H1 (cell line): ENCODE data around the gene BOK. TPM values are rescaled to one million over a fixed set of nuclear protein-coding genes. Genes with fewer than 3 reads are reported as not detected.

Experiments used
- CTCF ChIA-PET: fragments of 300-600 bp; sonication (Branson Sonifier 250); formaldehyde crosslinking; loops from one replicate; lab custom pipeline; 2021; ENCODE audit not compliant: partially characterized antibody; lab: Charles Lee
- POLR2A ChIA-PET: fragments of 300-600 bp; sonication (Branson Sonifier 250); formaldehyde crosslinking; loops from one replicate; lab custom pipeline; 2021; ENCODE audit warnings: inconsistent platforms; ENCODE audit not compliant: partially characterized antibody; lab: Charles Lee
- DNase-seq, 2 experiments: peaks; one replicate each; pipeline versions ENCODE4 v3.0.0 to v3.0.0-alpha.2; 2010 to 2022; ENCODE audit warnings: low spot score in 2 of 2, low read depth in 1 of 2, mixed read lengths in 1 of 2
- FAIRE-seq: peaks from 2 replicates; lab custom pipeline; 2011; peaks lifted over from hg19 to GRCh38; lab: Jason Lieb, UNC
- H2AFZ ChIP-seq: 2 replicates; pipeline ENCODE4 v1.8.1; 2012; ENCODE audit warnings: low read length, inconsistent platforms
- H2AK5ac ChIP-seq: 2 replicates; pipeline ENCODE4 v1.6.1; 2013; ENCODE audit warnings: low read depth, low read length
- H2BK120ac ChIP-seq: replicated peaks from 2 replicates; pipeline ENCODE3; 2013; ENCODE audit warnings: low read depth, low read length, inconsistent platforms
- H2BK12ac ChIP-seq: 2 replicates; pipeline ENCODE4 v1.6.1; 2013; ENCODE audit warnings: low read depth, low read length
- H2BK15ac ChIP-seq: 2 replicates; pipeline ENCODE4 v1.6.1; 2013; ENCODE audit warnings: low read length
- H2BK20ac ChIP-seq: 2 replicates; pipeline ENCODE4 v1.6.1; 2013; ENCODE audit warnings: low read length
- H2BK5ac ChIP-seq: 2 replicates; pipeline ENCODE4 v1.6.1; 2013; ENCODE audit warnings: low read depth, low read length
- H3K14ac ChIP-seq: 2 replicates; pipeline ENCODE4 v1.6.1; 2013; ENCODE audit warnings: inconsistent platforms; ENCODE audit not compliant: insufficient read length
- H3K18ac ChIP-seq: 2 replicates; pipeline ENCODE4 v1.6.1; 2013; ENCODE audit warnings: low read length; ENCODE audit errors: extremely low read depth
- H3K23ac ChIP-seq: 2 replicates; pipeline ENCODE4 v1.6.1; 2013; ENCODE audit warnings: inconsistent platforms; ENCODE audit not compliant: insufficient read length
- H3K23me2 ChIP-seq: 2 replicates; pipeline ENCODE4 v1.6.1; 2013; ENCODE audit warnings: low read depth, low read length
- H3K27ac ChIP-seq: 2 replicates; pipeline ENCODE4 v1.6.1; 2011; ENCODE audit warnings: low read depth, low read length, inconsistent platforms
- H3K27me3 ChIP-seq, 4 experiments: replicated peaks in 1 of 4; 1 replicate in 1 of 4; 2 replicates in 3 of 4; pipeline versions ENCODE4 v1.6.1 to v1.8.1; 2011 to 2013; ENCODE audit warnings: low read length in 3 of 4, mild to moderate bottlenecking in 3 of 4, inconsistent platforms in 2 of 4, mixed read lengths in 2 of 4, moderate library complexity in 1 of 4; ENCODE audit not compliant: control insufficient read depth in 3 of 4, insufficient read depth in 3 of 4; ENCODE audit errors: extremely low read depth in 1 of 4
- H3K36me3 ChIP-seq, 4 experiments: 2 replicates each; pipeline versions ENCODE4 v1.6.1 to v1.8.1; 2011 to 2013; ENCODE audit warnings: mild to moderate bottlenecking in 4 of 4, low read length in 3 of 4, moderate library complexity in 2 of 4, control low read depth in 1 of 4, inconsistent platforms in 1 of 4; ENCODE audit not compliant: insufficient read depth in 4 of 4, control insufficient read depth in 2 of 4
- H3K4ac ChIP-seq: replicated peaks from 2 replicates; pipeline ENCODE3; 2013; ENCODE audit warnings: low read length, low read depth, mixed read lengths, inconsistent platforms; ENCODE audit not compliant: insufficient read length
- H3K4me1 ChIP-seq, 4 experiments: replicated peaks in 1 of 4; 1 replicate in 1 of 4; 2 replicates in 3 of 4; pipeline versions ENCODE4 v1.6.1 to v1.8.1; 2011 to 2013; ENCODE audit warnings: low read length in 3 of 4, inconsistent platforms in 2 of 4, mixed read lengths in 1 of 4; ENCODE audit not compliant: insufficient read depth in 4 of 4, control insufficient read depth in 3 of 4
- H3K4me2 ChIP-seq, 2 experiments: 2 replicates each; pipeline versions ENCODE4 v1.6.1 to v1.8.1; 2011 to 2013; ENCODE audit warnings: low read depth in 2 of 2, low read length in 2 of 2, control low read depth in 1 of 2, inconsistent platforms in 1 of 2, mild to moderate bottlenecking in 1 of 2; ENCODE audit not compliant: insufficient read depth in 1 of 2
- H3K4me3 ChIP-seq, 4 experiments: fragments of 200-600, 300-600 bp in 1 of 4; sonication (generic), shearing (Covaris generic), sonication (Bioruptor Twin) in 1 of 4; 2 replicates each; pipeline versions ENCODE4 v1.5.1 to v1.8.1; 2011 to 2016; ENCODE audit warnings: low read length in 4 of 4, low read depth in 3 of 4, control low read depth in 2 of 4, inconsistent platforms in 2 of 4, mild to moderate bottlenecking in 2 of 4, mixed read lengths in 1 of 4, moderate library complexity in 1 of 4; ENCODE audit not compliant: insufficient read depth in 2 of 4; ENCODE audit errors: extremely low read depth in 1 of 4
- H3K56ac ChIP-seq: replicated peaks from 2 replicates; pipeline ENCODE3; 2013; ENCODE audit warnings: low read depth, mild to moderate bottlenecking, mixed read lengths, low read length, inconsistent platforms; ENCODE audit not compliant: insufficient read length
- H3K79me1 ChIP-seq: 2 replicates; pipeline ENCODE4 v1.6.1; 2013; ENCODE audit warnings: low read depth, low read length, control low read depth
- H3K79me2 ChIP-seq, 2 experiments: 2 replicates each; pipeline versions ENCODE4 v1.6.1 to v1.8.1; 2012 to 2013; ENCODE audit warnings: low read length in 2 of 2, mild to moderate bottlenecking in 2 of 2, inconsistent platforms in 1 of 2; ENCODE audit not compliant: insufficient read depth in 2 of 2, control insufficient read depth in 1 of 2
- H3K9ac ChIP-seq, 4 experiments: replicated peaks in 1 of 4; 1 replicate in 1 of 4; 2 replicates in 3 of 4; pipeline versions ENCODE4 v1.6.1 to v1.8.1; 2011 to 2013; ENCODE audit warnings: low read depth in 3 of 4, low read length in 3 of 4, control low read depth in 2 of 4, mild to moderate bottlenecking in 2 of 4, moderate library complexity in 2 of 4, inconsistent platforms in 1 of 4; ENCODE audit errors: extremely low read depth in 1 of 4
- H3K9me3 ChIP-seq, 2 experiments: 2 replicates each; pipeline versions ENCODE4 v1.6.1 to v1.8.1; 2012 to 2013; ENCODE audit warnings: mild to moderate bottlenecking in 2 of 2, moderate library complexity in 2 of 2, control low read depth in 1 of 2, inconsistent platforms in 1 of 2, low read depth in 1 of 2, low read length in 1 of 2, mixed read lengths in 1 of 2; ENCODE audit not compliant: insufficient read depth in 2 of 2
- H4K20me1 ChIP-seq, 2 experiments: replicated peaks in 1 of 2; 2 replicates each; pipeline versions ENCODE3 to v1.8.1; 2011 to 2013; ENCODE audit warnings: inconsistent platforms in 2 of 2, low read length in 2 of 2, mild to moderate bottlenecking in 1 of 2; ENCODE audit not compliant: insufficient read depth in 2 of 2, control insufficient read depth in 1 of 2
- H4K5ac ChIP-seq: 2 replicates; pipeline ENCODE4 v1.6.1; 2013; ENCODE audit warnings: low read length, low read depth, mixed read lengths, inconsistent platforms; ENCODE audit not compliant: insufficient read length
- H4K8ac ChIP-seq: 2 replicates; pipeline ENCODE4 v1.8.0; 2013; ENCODE audit warnings: mild to moderate bottlenecking, moderate library complexity, low read length, inconsistent platforms; ENCODE audit not compliant: insufficient read depth; ENCODE audit errors: extremely low read depth
- H4K91ac ChIP-seq: replicated peaks from 2 replicates; pipeline ENCODE3; 2013; ENCODE audit warnings: low read length, mixed read lengths, inconsistent platforms; ENCODE audit not compliant: insufficient read length
- HDAC6 ChIP-seq: IDR thresholded peaks from one replicate; pipeline ENCODE4 v1.7.1; 2012; ENCODE audit warnings: low read depth, mild to moderate bottlenecking, inconsistent platforms, low read length, moderate library complexity
- WGBS, 2 experiments: shearing (Covaris generic) in 1 of 2; methylation state at CpG; one replicate each; pipeline versions ENCODE4 v1.1.6 to v1.1.7; 2013 to 2015; ENCODE audit warnings: low lambda C conversion rate in 2 of 2, mixed read lengths in 2 of 2, inconsistent platforms in 1 of 2, low coverage in 1 of 2, missing lambda C conversion rate in 1 of 2; ENCODE audit not compliant: insufficient replicate concordance in 2 of 2, insufficient coverage in 1 of 2, insufficient read length in 1 of 2; ENCODE audit errors: extremely low coverage in 1 of 2, missing lambda C conversion rate in 1 of 2; 5-methylcytosine and 5-hydroxymethylcytosine counted together
- polyA plus RNA-seq, 7 experiments: library from polyadenylated mRNA; depleted of rRNA in 3 of 7; stranded (reverse) in 5 of 7; unstranded in 2 of 7; fragments of >200 nt in 5 of 7; fragments of 200-250 nt in 2 of 7; gene quantifications; 1 replicate in 5 of 7; 2 replicates in 1 of 7; 4 replicates in 1 of 7; pipeline versions ENCODE4 v1.2.1 to v1.2.3, GENCODE V29; 2011 to 2013; ENCODE audit warnings: missing spikeins in 2 of 7, mixed read lengths in 2 of 7
- total RNA-seq: library from RNA; stranded (reverse); fragmentation: NEBNext Ultra II Directional; extraction: Animal tissue kit (Norgen Biotek cat#: 25700); gene quantifications from 2 replicates; pipeline ENCODE4 v1.2.1, GENCODE V29; 2021

BOK gene
- total and polyA plus RNA-seq, 2 of the 8 experiments (the other 6 are each of a cell fraction or from before 2014, with no cell fraction given) = 33.7 to 37.6 TPM

- H3K9ac ChIP-seq = no peak overlapping the region
- no peak overlapping the region for H2BK12ac ChIP-seq
- no peak overlapping the region for H2BK5ac ChIP-seq
- H4K91ac ChIP-seq = no peak overlapping the region
- ChIA-PET CTCF (interaction anchor here (1.9 kb wide), 1 partner anchor 13 kb away, joined by 5 read pairs; no protein-coding TSS in a partner anchor), POLR2A (no interaction called here)
- no peak overlapping the region for H3K56ac ChIP-seq
- FAIRE-seq (no peak), DNase-seq (no peak)
- H2BK15ac ChIP-seq = no peak overlapping the region
- no peak overlapping the region for H3K14ac ChIP-seq
- no peak overlapping the region for H2AFZ ChIP-seq
- H3K27ac ChIP-seq = no peak overlapping the region
- H2BK120ac ChIP-seq = no peak overlapping the region
- no peak overlapping the region for H2AK5ac ChIP-seq
- WGBS, 2 experiments = 80% methylated on average over 7 of the region's 9 CpGs; no CpG with 5 or more reads in 1 of the 2 experiments
- no peak overlapping the region for H2BK20ac ChIP-seq
- H3K27me3 ChIP-seq = no peaks in the 10 kb centered on the region
- H3K79me2 ChIP-seq = no peaks in the 10 kb centered on the region
- H3K79me1 ChIP-seq = no peaks in the 10 kb centered on the region
- no peak overlapping the region for H4K5ac ChIP-seq
- no peak overlapping the region for H3K4me2 ChIP-seq
- H3K36me3 ChIP-seq = peaks cover 0 to 10% (median 4%) of the 10 kb centered on the region in 4 experiments; a peak in 3 of 8 replicates
- H4K20me1 ChIP-seq = no peaks in the 10 kb centered on the region
- peaks cover 0 to 7% of the 10 kb centered on the region in 2 experiments; a peak in 2 of 4 replicates for H3K9me3 ChIP-seq
- H4K8ac ChIP-seq = no peak overlapping the region
- H3K18ac ChIP-seq = no peak overlapping the region
- no peak overlapping the region for H3K4me3 ChIP-seq
- no peaks in the 10 kb centered on the region; the same call in 1 of the 2 replicates for H3K23me2 ChIP-seq
- H3K4ac ChIP-seq = no peak overlapping the region
- H3K4me1 ChIP-seq = no peaks in the 10 kb centered on the region; a peak in 1 of 7 replicates
- H3K23ac ChIP-seq = no peak overlapping the region
- no peak for TF ChIP-seq HDAC6
These were observed 19.0 kb downstream of the BOK start for GRCh38 chr2:241577413-241578122.
